GM12865 (cell line): Measurements from ENCODE around the gene PNPLA3.

Source experiments
- DNase-seq: peaks from one replicate; pipeline ENCODE4 v3.0.0; 2010; ENCODE audit warnings: low read depth
- H3K4me3 ChIP-seq: 2 replicates; pipeline ENCODE4 v1.5.1; 2011; ENCODE audit warnings: mild to moderate bottlenecking, low read depth, low read length, control low read depth
- TF ChIP-seq, protein P1 (sequence below): IDR thresholded peaks from 2 replicates; pipeline ENCODE4 v1.5.1; 2011; ENCODE audit warnings: low read length, control low read depth, low read depth, inconsistent platforms; ENCODE audit not compliant: insufficient read depth; ENCODE audit errors: missing control alignments

The PNPLA3 gene

DNA sequence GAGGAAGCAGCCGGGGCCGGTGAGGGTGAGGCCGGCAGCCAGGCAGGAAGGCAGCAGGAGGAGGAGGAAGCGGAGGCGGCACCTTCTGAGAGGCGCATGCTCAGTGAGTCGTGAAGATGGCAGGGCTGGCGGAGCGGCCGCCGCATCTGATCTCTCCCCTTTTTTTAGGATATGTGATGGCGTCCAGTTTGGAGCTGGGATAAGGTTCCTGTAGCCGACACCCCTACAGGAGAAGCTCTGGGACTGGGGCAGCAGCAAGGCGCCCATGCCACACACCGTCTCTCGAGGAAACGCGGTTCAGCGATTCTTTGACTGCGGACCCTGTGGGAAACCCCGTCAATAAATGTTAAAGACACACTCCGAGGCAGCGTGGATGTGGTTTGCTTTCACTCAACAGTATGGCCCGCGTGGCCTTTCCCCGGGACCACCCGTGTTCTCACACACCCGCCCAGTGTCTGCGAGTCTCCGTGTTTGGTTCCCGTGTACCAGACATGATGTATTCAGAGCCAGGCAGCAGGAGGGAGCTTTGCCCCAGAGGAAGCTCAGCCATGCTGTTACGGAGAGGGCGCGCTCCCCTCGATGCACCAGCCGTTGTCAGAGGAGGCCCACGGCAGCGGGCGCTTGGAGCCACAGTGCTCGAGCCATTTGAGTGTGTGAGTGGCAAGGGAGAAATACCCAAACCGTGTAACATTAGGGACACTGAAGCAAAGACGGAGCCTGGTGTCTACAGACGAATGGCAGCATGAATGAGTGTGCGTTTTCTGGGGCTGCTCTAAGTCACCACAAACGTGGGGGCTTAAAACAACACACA, 72.8 kb downstream of the PNPLA3 start:
- peak; percentile 84 for DNase-seq
- peak overlapping the region; percentile 61 for H3K4me3 ChIP-seq
- TF ChIP-seq, protein P1, sequence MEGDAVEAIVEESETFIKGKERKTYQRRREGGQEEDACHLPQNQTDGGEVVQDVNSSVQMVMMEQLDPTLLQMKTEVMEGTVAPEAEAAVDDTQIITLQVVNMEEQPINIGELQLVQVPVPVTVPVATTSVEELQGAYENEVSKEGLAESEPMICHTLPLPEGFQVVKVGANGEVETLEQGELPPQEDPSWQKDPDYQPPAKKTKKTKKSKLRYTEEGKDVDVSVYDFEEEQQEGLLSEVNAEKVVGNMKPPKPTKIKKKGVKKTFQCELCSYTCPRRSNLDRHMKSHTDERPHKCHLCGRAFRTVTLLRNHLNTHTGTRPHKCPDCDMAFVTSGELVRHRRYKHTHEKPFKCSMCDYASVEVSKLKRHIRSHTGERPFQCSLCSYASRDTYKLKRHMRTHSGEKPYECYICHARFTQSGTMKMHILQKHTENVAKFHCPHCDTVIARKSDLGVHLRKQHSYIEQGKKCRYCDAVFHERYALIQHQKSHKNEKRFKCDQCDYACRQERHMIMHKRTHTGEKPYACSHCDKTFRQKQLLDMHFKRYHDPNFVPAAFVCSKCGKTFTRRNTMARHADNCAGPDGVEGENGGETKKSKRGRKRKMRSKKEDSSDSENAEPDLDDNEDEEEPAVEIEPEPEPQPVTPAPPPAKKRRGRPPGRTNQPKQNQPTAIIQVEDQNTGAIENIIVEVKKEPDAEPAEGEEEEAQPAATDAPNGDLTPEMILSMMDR: no peak

DNA sequence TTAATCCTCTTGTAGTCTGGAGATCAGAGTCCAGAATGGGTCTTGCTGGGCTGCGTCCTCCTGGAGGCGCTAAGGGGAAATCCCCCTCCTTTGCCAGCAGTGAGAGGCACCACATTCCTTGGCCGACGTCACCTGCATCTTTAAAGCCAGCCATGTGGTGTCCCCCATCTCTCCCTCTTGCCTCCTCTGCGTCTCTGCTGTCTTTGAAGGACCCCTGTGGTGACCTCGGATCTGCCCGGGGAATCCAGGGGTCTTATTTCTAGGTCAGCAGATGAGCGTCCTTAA, 73.3 kb downstream of the PNPLA3 start:
- no peak overlapping the region for H3K4me3 ChIP-seq

More for the DNA sequence above, 73.3 kb downstream of the PNPLA3 start:
- DNase-seq: no peak
- TF ChIP-seq, protein P1: no peak
